ENCODE data around the gene TAS1R3.

DNA sequence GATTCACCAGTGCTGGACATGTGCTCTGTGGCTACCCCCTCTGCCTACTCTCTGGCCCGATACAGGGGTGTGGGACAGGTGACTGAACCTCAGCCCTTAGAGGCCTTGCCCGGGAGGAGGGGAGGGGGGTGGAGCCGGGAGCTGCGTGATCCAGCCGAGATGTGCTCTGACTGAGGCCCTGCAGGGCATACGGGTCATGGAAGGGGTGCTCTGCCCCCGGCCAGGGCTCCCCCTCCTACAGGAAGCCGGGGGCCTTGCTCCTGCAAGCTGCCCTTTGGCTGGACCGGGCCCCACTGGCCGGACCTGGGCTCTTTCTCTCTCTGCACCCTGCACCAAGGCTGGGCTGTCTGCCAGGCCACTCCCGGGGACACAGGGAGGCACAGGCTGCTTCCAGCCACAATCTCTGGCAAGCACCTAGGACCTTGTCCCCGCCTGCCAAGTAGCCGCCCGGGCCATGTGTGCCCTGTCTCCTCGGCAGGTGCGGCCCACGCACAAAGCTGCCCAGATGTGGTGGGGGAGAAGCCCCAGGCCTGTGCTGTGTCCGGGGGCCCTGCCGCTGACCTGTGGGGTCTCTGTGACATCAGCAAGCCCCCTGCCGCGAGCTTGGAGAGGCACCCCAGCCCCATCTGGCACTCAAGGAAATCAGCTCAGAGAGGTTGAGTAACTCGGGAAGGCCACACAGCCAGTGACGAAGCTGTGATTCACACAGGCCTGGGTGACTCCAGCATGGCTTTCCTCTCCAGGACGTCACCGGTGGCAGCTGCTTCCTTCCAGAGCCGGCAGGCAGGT, 49.4 kb upstream of the TAS1R3 start:
- no peak for TF ChIP-seq GATA3 (IDR thresholded peaks at IDR 0.05; ENCODE audit: low read depth, low read length)
- TF ChIP-seq GATA2 (IDR thresholded peaks at IDR 0.05; ENCODE audit: low read depth, low read length), result no peak
